Tongue (tissue), 2 donors: ENCODE data around the gene NUTM2F. TPM values are rescaled to one million over a fixed set of nuclear protein-coding genes. Genes with fewer than 3 reads are reported as not detected.
A peak's percentile ranks its signal among the peaks of the same experiment; 100 is the strongest.
"Not testable (repeated sequence)": the region's sequence is repeated elsewhere in the genome, so short reads cannot be mapped to it uniquely, and the experiment has no call there.

ENCODE experiments used
- DNase-seq: peaks from one replicate; pipeline ENCODE4 v3.0.0-alpha.2; 2015
- total RNA-seq: library from RNA; depleted of rRNA; stranded (reverse); fragments of >200 nt; gene quantifications from one replicate; pipeline ENCODE4 v1.2.3, GENCODE V29; 2014

NUTM2F gene
- not detected for total RNA-seq

GRCh38 chr9:94328544-94328943, at the start of gene NUTM2F:
TSS of gene NUTM2F (minus strand) at chr9:94328644. CDS start at chr9:94328623, 21 bp downstream.
- DNase-seq = not testable (repeated sequence)

GRCh38 chr9:94375197-94375596, 46.8 kb upstream of the NUTM2F start:
- DNase-seq = peak; percentile 32

- peak; percentile 94 for DNase-seq
Measured at GRCh38 chr9:94374176-94375056, 46.0 kb upstream of the NUTM2F start.

- DNase-seq = not testable (repeated sequence)
Measured at GRCh38 chr9:94373779-94374175, 45.3 kb upstream of the NUTM2F start.

- not testable (repeated sequence) for DNase-seq
Measured at GRCh38 chr9:94370266-94370665, 41.8 kb upstream of the NUTM2F start.

- DNase-seq = peak; percentile 1
Measured at GRCh38 chr9:94364093-94364614, 35.7 kb upstream of the NUTM2F start.

GRCh38 chr9:94357158-94357557, 28.7 kb upstream of the NUTM2F start:
- not testable (repeated sequence) for DNase-seq

GRCh38 chr9:94351901-94352723, 23.7 kb upstream of the NUTM2F start:
- DNase-seq = not testable (repeated sequence)

- DNase-seq = not testable (repeated sequence)
Measured at GRCh38 chr9:94348754-94349153, 20.3 kb upstream of the NUTM2F start.

GRCh38 chr9:94347451-94347850, 19.0 kb upstream of the NUTM2F start:
- DNase-seq = not testable (repeated sequence)

GRCh38 chr9:94341703-94342102, 13.3 kb upstream of the NUTM2F start:
- DNase-seq = not testable (repeated sequence)

- not testable (repeated sequence) for DNase-seq
Measured at GRCh38 chr9:94340750-94341149, 12.3 kb upstream of the NUTM2F start.

- not testable (repeated sequence) for DNase-seq
Measured at GRCh38 chr9:94339657-94340056, 11.2 kb upstream of the NUTM2F start.

- not testable (repeated sequence) for DNase-seq
Measured at GRCh38 chr9:94338723-94339122, 10.3 kb upstream of the NUTM2F start.

GRCh38 chr9:94336445-94336844, 8.0 kb upstream of the NUTM2F start:
- DNase-seq = not testable (repeated sequence)

GRCh38 chr9:94325583-94325982, 2.9 kb downstream of the NUTM2F start:
- DNase-seq = not testable (repeated sequence)

- DNase-seq = not testable (repeated sequence)
Measured at GRCh38 chr9:94323153-94323798, 5.2 kb downstream of the NUTM2F start.

GRCh38 chr9:94322342-94322940, 6.0 kb downstream of the NUTM2F start:
- not testable (repeated sequence) for DNase-seq

- DNase-seq = not testable (repeated sequence)
Measured at GRCh38 chr9:94317949-94318657, 10.3 kb downstream of the NUTM2F start.

GRCh38 chr9:94316236-94316635, 12.2 kb downstream of the NUTM2F start:
- not testable (repeated sequence) for DNase-seq
